ENCODE results near the gene RMRP.
A peak's percentile ranks its signal among the peaks of the same experiment; 100 is the strongest.

RMRP gene

GRCh38 chr9:35657546-35658136 lies at the start of gene RMRP:
RMRP (minus strand) TSS chr9:35658019.
- peak; percentile 99 for DNase-seq

- DNase-seq, result no peak
These were observed 49.1 kb upstream of the RMRP start for GRCh38 chr9:35706951-35707350.

- no peak for DNase-seq
These were observed 48.1 kb upstream of the RMRP start for GRCh38 chr9:35705836-35706430.

- DNase-seq, result no peak
These were observed 47.6 kb upstream of the RMRP start for GRCh38 chr9:35705372-35705771.

GRCh38 chr9:35703906-35704672 lies 46.3 kb upstream of the RMRP start:
- no peak for DNase-seq

- no peak for DNase-seq
These were observed 44.9 kb upstream of the RMRP start for GRCh38 chr9:35702696-35703095.

- no peak for DNase-seq
These were observed 43.1 kb upstream of the RMRP start for GRCh38 chr9:35700942-35701341.

- DNase-seq, result no peak
These were observed 42.2 kb upstream of the RMRP start for GRCh38 chr9:35700031-35700430.

- no peak for DNase-seq
These were observed 40.4 kb upstream of the RMRP start for GRCh38 chr9:35698231-35698630.

- DNase-seq, result no peak
These were observed 39.7 kb upstream of the RMRP start for GRCh38 chr9:35697486-35697885.

- peak; percentile 39 for DNase-seq
These were observed 38.8 kb upstream of the RMRP start for GRCh38 chr9:35696520-35697215.

- DNase-seq, result no peak
These were observed 38.2 kb upstream of the RMRP start for GRCh38 chr9:35695943-35696401.

GRCh38 chr9:35691757-35692301 lies 34.0 kb upstream of the RMRP start:
- no peak for DNase-seq

GRCh38 chr9:35691334-35691650 lies 33.5 kb upstream of the RMRP start:
- DNase-seq, result no peak

GRCh38 chr9:35690614-35691333 lies 33.0 kb upstream of the RMRP start:
- peak; percentile 37 for DNase-seq

- DNase-seq, result no peak
These were observed 32.4 kb upstream of the RMRP start for GRCh38 chr9:35690294-35690613.

GRCh38 chr9:35689542-35690293 lies 31.9 kb upstream of the RMRP start, which contains the start of gene TPM2:
TPM2 (minus strand) TSS chr9:35689925; CDS start chr9:35689817, 108 bp downstream.
- no peak for DNase-seq

- DNase-seq, result no peak
These were observed 31.0 kb upstream of the RMRP start for GRCh38 chr9:35688558-35689541.

- DNase-seq, result no peak
These were observed 30.2 kb upstream of the RMRP start for GRCh38 chr9:35687972-35688557.

- no peak for DNase-seq
These were observed 29.5 kb upstream of the RMRP start for GRCh38 chr9:35687306-35687705.

Data from NCI-H345 (cell line).